Neural crest cell (in vitro differentiated cells): ENCODE results near the gene FBH1. TPM values are rescaled to one million over a fixed set of nuclear protein-coding genes. Genes with fewer than 3 reads are reported as not detected.
"Not testable (repeated sequence)": the region's sequence is repeated elsewhere in the genome, so short reads cannot be mapped to it uniquely, and the experiment has no call there.

Experiments used
- DNase-seq: peaks from one replicate; pipeline ENCODE4 v3.0.0; 2021; ENCODE audit warnings: low read depth, mixed read lengths, low spot score
- H3K27ac Mint-ChIP-seq: one replicate; pipeline ENCODE4 v1.8.0; 2021; ENCODE audit warnings: mild to moderate bottlenecking, mixed read lengths; ENCODE audit not compliant: unreplicated experiment
- H3K27me3 Mint-ChIP-seq: 2 replicates; pipeline ENCODE4 v1.8.0; 2021; ENCODE audit warnings: low read depth, mild to moderate bottlenecking, mixed read lengths
- H3K36me3 Mint-ChIP-seq: 2 replicates; pipeline ENCODE4 v1.8.0; 2021; ENCODE audit warnings: low read depth, mild to moderate bottlenecking, mixed read lengths
- H3K4me1 Mint-ChIP-seq: 2 replicates; pipeline ENCODE4 v1.8.0; 2021; ENCODE audit warnings: mixed read lengths
- H3K4me3 Mint-ChIP-seq: one replicate; pipeline ENCODE4 v1.8.0; 2021; ENCODE audit warnings: mild to moderate bottlenecking, mixed read lengths
- H3K9me3 Mint-ChIP-seq: 2 replicates; pipeline ENCODE4 v1.8.0; 2021; ENCODE audit warnings: mixed read lengths
- total RNA-seq: library from RNA; stranded (reverse); gene quantifications from 2 replicates; pipeline ENCODE4 v1.2.1, GENCODE V29; 2021
- TF ChIP-seq, protein P1 (sequence below): fragments of 200-600 bp; sonication (generic); conservative IDR thresholded peaks from 2 replicates; pipeline ENCODE4 v1.5.0; 2021; ENCODE audit warnings: antibody characterized with exemption, mild to moderate bottlenecking

Gene FBH1
- total RNA-seq, 1 donor from 2014 or later: 73.7 TPM

DNA sequence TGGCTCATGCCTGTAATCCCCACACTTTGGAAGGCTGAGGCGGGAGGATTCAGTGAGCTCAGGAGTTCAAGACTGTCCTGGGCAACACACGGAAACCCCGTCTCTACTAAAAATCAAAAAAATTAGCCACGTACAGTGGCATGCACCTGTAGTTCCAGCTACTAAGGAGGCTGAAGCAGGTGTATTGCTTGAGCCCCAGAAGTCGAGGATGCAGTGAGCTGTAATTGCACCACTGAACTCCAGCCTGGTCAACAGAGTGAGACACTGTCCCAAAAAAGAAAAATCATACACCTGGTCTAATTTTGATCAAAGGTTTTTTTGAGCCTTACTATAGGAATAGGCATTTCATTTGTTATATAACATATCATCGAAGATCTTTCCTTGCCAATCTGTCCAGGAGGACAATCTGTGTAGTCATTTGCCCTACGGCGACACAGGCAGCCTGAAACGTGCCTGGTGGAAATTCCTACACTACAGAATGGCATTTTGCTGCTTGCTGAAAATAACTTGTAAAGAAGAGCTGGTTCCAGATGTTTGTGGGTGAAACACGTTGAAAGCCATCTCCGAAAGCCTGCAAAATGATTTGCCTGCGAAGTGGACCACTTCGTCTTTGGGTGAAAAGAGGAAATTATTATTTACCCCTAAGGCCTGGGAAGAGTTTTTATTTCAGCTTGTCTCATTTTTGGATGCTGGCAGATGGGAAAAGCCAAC lies 45.5 kb upstream of the FBH1 start:
- no peaks in the 10 kb centered on the region for H3K9me3 Mint-ChIP-seq
- TF ChIP-seq, protein P1, sequence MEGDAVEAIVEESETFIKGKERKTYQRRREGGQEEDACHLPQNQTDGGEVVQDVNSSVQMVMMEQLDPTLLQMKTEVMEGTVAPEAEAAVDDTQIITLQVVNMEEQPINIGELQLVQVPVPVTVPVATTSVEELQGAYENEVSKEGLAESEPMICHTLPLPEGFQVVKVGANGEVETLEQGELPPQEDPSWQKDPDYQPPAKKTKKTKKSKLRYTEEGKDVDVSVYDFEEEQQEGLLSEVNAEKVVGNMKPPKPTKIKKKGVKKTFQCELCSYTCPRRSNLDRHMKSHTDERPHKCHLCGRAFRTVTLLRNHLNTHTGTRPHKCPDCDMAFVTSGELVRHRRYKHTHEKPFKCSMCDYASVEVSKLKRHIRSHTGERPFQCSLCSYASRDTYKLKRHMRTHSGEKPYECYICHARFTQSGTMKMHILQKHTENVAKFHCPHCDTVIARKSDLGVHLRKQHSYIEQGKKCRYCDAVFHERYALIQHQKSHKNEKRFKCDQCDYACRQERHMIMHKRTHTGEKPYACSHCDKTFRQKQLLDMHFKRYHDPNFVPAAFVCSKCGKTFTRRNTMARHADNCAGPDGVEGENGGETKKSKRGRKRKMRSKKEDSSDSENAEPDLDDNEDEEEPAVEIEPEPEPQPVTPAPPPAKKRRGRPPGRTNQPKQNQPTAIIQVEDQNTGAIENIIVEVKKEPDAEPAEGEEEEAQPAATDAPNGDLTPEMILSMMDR: no peak
- H3K4me1 Mint-ChIP-seq: peaks cover 47% of the 10 kb centered on the region
- DNase-seq: no peak
- H3K27ac Mint-ChIP-seq: no peak overlapping the region
- H3K4me3 Mint-ChIP-seq: no peak overlapping the region
- H3K27me3 Mint-ChIP-seq: no peaks in the 10 kb centered on the region
- H3K36me3 Mint-ChIP-seq: no peaks in the 10 kb centered on the region

DNA sequence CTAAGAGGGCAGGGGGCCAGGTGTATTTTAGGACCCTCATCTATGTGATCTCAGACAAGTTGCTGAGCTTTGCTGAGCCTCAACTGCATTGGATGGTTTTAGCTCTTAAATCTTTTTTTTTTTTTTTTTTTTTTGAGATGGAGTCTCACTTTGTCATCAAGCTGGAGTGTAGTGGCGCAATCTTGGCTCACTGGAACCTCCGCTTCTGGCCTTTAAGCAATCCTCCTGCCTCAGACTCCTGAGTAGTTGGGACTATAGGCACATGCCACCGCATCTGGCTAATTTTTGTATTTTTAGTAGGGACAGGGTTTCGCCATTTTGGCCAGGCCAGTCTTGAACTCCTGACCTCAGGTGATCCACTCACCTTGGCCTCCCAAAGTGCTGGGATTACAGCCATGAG lies 43.4 kb upstream of the FBH1 start:
- H3K27ac Mint-ChIP-seq, DNase-seq, H3K4me3 Mint-ChIP-seq, H3K27me3 Mint-ChIP-seq, H3K36me3 Mint-ChIP-seq, H3K9me3 Mint-ChIP-seq: not testable (repeated sequence)
- peaks cover 28% of the 10 kb centered on the region for H3K4me1 Mint-ChIP-seq

DNA sequence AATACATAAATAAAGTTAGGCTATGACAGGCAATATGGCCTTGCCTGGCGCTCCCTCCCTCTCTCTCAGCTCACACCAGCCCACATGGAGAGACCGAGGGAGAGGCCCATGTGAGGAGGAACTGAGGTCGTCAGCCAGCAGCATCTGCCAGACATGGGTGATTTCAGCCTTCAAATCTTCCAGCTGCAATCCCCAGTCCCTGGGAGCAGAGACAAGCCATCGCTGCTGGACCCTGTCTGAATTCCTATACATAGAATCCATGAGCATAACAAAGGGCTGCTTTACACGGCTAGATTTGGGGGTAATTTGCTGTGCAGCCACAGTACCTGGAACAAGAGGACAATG lies 35.9 kb upstream of the FBH1 start:
- TF ChIP-seq, protein P1: no peak
- Mint-ChIP-seq H3K4me1 (peaks cover 13% of the 10 kb centered on the region), H3K27ac (no peak overlapping the region), H3K36me3 (no peaks in the 10 kb centered on the region), H3K4me3 (no peak overlapping the region), H3K27me3 (no peaks in the 10 kb centered on the region), H3K9me3 (no peaks in the 10 kb centered on the region)
- DNase-seq: no peak

DNA sequence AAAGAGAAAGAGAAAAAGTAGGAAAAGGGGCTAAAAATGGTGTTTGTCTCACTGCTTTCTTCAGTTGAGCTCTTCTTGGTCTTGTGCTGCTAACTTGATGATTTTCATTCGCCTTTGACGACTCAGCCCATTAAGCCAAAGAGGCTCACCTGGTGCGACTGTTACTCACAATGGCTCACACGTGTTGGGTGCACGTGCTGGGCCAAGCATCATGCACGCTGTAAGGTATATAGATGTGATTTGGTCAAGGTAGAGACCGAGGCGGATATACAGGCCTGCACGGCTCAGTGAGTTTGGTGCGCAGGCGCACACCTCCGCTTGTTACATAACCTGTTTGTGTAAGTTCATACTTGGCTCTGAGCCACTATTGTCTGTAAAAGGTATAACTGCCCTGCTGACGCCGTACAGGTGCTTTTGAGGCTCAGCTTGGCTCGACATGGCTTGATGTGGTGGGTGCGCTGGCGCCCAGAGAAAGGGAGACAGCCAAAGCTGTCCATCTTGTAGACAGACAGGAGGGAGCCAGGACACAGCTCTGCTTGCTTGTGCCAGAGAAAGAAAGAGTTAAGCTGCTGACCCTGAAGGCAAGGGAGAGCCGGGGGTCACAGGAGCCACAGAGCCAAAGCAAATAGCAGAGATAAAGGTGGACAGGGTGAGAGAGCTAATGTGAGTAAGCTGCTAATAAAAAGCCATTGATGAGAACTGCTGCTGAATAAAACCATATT lies 33.9 kb upstream of the FBH1 start:
- no peaks in the 10 kb centered on the region for H3K9me3 Mint-ChIP-seq
- no peak overlapping the region for H3K4me3 Mint-ChIP-seq
- no peak for DNase-seq
- H3K36me3 Mint-ChIP-seq: no peaks in the 10 kb centered on the region
- peaks cover 16% of the 10 kb centered on the region for H3K4me1 Mint-ChIP-seq
- TF ChIP-seq, protein P1: no peak
- H3K27me3 Mint-ChIP-seq: no peaks in the 10 kb centered on the region
- H3K27ac Mint-ChIP-seq: no peak overlapping the region

- no peak overlapping the region for H3K27ac Mint-ChIP-seq
- no peak overlapping the region for H3K4me3 Mint-ChIP-seq
- no peak for DNase-seq
- peaks cover 16% of the 10 kb centered on the region for H3K4me1 Mint-ChIP-seq
- peaks cover 4% of the 10 kb centered on the region for H3K36me3 Mint-ChIP-seq
- no peaks in the 10 kb centered on the region for H3K27me3 Mint-ChIP-seq
- TF ChIP-seq, protein P1: no peak
- H3K9me3 Mint-ChIP-seq: no peaks in the 10 kb centered on the region
Observed at GRCh38 chr10:5856701-5857004, 33.4 kb upstream of the FBH1 start.

DNA sequence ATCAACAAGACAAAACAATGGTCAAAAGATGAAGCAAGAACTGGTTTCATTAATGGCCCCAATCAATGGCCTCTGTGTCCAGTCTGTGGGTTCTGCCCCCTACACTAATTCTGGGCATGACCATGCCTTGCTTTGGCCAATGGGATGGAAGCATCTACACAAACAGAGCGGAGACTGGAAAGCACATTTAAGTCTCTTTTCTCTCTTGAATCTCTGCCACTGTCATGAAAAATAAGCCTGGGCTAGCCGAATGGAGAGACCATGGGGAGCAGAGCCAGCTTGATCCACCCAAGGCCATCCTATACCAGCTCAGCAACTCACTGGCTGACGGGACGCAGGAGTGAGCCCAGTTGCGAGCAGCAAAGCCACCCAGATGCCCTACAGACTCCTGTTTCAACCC lies 31.2 kb upstream of the FBH1 start:
- TF ChIP-seq, protein P1: no peak
- DNase-seq: no peak
- Mint-ChIP-seq H3K27ac (no peak overlapping the region), H3K9me3 (no peaks in the 10 kb centered on the region), H3K36me3 (peaks cover 13% of the 10 kb centered on the region), H3K4me3 (no peak overlapping the region), H3K4me1 (peaks cover 11% of the 10 kb centered on the region), H3K27me3 (no peaks in the 10 kb centered on the region)
